ENCODE measurements around the gene BRCA1.
"Not testable (repeated sequence)": the region's sequence is repeated elsewhere in the genome, so short reads cannot be mapped to it uniquely, and the experiment has no call there.

The BRCA1 gene

DNA sequence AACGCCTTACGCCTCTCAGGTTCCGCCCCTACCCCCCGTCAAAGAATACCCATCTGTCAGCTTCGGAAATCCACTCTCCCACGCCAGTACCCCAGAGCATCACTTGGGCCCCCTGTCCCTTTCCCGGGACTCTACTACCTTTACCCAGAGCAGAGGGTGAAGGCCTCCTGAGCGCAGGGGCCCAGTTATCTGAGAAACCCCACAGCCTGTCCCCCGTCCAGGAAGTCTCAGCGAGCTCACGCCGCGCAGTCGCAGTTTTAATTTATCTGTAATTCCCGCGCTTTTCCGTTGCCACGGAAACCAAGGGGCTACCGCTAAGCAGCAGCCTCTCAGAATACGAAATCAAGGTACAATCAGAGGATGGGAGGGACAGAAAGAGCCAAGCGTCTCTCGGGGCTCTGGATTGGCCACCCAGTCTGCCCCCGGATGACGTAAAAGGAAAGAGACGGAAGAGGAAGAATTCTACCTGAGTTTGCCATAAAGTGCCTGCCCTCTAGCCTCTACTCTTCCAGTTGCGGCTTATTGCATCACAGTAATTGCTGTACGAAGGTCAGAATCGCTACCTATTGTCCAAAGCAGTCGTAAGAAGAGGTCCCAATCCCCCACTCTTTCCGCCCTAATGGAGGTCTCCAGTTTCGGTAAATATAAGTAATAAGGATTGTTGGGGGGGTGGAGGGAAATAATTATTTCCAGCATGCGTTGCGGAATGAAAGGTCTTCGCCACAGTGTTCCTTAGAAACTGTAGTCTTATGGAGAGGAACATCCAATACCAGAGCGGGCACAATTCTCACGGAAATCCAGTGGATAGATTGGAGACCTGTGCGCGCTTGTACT lies at the start of gene BRCA1:
BRCA1 (minus strand) TSS at position 232 of the 834 bp plus-strand sequence. CDS start 1,268 bp downstream, outside the sequence.
- DNase-seq (ENCODE audit: low read depth) = peak; percentile 78

DNA sequence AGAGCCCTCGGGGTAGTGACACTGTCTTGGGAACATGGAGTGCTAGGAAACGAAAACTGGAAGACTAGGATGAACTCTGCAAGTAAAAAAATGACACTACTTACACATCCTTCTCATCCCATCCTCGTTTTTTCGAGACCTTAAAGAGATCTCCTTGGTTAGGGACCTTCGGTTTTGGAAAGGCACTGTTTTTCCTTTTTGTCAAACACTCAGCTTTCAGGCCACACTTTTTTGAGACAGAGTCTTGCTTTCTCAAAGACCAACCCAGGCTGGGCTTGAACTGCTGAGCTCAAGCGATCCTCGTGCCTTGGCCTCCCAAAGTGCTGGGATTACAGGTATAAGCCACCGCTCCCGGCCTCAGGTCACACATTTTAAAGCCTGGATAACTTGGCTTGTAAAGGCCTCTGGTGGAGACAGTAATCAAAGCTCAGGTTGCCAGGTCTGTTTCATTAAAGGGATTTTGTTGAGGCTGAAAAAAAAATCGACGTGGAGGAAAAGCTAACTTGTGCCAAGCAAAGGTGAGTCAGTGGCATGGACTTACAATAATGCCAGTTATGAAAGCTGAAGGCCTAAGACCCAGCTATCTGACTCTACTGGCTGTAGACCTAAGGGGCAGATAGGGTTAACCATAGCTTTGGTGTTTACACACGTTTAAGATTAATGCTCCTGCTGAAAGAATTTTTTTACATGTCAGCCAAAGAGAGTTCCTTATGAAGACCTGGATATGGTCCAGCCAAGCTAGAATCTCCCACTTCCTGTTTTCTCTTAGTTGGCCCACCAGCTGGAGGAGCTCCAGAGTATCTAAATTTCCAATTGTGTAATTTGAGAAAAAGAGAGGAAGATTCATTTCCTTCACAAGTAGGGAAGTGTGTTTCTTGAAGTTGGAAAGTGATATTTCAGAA lies 46.7 kb upstream of the BRCA1 start:
- peak; percentile 82 for DNase-seq (ENCODE audit: low read depth)

DNA sequence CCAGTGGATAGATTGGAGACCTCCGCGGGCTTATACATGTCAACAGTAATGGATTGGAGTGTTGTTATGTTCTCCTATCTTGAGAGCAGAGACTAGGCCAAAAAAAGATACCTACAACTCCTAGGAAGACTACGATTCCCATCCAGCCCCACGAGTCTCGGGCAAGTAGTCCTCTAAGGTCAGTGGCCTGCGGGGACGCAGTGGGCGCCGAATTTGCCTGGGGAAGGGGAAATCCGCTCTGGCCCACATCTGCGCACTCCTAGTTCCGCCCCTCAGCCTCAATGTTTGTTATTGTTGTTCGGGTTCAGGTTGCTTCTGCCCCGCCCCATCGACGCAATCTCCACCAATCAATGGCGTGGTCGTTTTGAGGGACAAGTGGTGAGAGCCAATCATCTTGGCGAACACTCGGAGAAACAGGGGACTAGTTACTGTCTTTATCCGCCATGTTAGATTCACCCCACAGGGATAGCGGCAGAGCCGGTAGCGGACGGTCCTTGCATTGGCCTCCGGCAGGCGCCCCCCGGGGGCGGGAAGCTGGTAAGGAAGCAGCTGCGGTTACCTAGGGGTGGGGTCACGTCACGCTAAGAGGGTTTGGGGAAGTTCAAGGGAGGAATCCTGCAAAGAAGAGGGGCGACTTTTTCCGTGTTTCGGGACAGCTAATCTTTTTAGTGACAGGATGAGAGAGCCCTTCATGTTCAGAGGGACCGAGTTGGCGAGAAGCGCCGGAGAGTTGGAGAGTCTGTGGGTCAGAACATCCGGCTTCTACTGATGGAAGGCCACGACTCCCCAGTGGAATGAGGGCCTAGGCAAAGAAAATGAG lies 45.8 kb upstream of the BRCA1 start, which contains the start of gene NBR1:
NBR1 (plus strand) TSS at position 449 of the 820 bp plus-strand sequence. CDS start 4,586 bp downstream, outside the sequence.
- DNase-seq (ENCODE audit: low read depth) = peak; percentile 87

DNA sequence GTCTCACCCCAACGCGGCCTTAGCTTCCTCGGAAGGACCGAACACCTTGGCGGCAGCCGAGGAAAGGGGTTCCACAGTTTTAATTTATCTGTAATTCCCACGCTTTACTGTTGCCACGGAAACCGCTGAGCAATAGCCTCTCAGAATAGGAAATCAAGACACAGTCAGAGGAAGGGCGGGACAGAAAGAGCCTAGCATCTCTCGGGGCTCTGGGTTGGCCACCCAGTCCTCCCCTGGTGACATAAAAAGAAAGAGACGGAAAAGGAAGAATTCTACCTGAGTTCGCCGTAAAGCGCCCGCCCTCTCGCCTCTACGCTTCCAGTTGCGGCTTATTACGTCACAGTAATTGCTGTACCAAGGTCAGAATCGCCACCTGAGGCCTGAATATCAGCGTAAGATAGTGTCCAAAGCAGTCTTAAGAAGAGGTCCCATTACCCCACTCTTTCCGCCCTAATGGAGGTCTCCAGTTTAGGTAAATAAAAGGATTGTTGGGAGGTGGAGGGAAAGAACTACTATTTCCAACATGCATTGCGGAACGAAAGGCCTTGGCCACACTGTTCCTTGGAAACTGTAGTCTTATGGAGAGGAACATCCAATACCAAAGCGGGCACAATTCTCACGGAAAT lies 45.1 kb upstream of the BRCA1 start:
- DNase-seq (ENCODE audit: low read depth) = peak; percentile 55

DNA sequence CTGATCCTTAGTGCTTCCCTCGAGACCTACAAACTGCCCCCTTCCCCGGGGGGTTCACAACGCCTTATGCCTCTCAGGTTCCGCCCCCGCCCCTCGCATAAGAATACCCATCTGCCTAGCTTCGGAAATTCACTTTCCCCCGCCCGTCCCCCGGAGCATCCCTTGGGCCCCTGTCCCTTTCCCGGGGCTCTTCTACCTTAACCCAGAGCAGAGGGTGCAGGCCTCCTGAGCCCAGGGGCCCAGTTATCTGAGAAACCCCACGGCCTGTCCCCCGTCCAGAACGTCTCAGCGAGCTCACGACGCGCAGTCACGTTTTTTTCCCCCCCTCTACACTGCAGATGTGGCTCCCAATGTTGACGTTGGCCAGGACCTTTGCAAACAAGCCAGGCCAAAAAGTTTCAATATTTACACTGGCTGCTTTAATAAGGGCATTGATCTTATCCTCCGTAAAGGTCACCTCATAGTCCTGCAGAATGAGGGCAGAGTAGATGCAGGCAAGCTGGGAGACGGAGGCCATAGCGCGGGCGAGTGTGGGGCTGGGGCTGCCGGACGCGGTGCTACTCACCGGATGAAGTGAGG lies 44.5 kb upstream of the BRCA1 start:
- DNase-seq (ENCODE audit: low read depth) = no peak

DNA sequence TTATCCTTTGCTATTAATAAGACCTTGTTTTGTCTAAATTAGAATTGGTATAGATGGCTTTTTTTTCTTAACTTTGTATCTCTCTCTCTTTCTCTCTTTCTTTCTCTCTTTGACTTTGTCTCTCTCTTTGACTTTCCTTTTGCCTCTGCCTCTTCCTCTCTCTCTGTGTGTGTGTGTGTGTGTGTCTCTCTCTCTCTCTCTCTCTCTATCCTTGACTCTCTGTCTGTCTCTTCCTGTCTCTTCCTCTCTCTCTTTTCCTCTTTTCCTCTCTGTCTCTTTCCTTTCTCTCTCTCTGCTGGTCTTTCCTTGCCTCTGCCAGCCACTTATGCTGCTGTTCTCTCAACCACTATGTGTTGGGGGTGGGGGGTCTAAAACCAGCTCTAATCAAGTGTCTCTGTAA lies 40.8 kb upstream of the BRCA1 start:
- not testable (repeated sequence) for DNase-seq (ENCODE audit: low read depth)

DNA sequence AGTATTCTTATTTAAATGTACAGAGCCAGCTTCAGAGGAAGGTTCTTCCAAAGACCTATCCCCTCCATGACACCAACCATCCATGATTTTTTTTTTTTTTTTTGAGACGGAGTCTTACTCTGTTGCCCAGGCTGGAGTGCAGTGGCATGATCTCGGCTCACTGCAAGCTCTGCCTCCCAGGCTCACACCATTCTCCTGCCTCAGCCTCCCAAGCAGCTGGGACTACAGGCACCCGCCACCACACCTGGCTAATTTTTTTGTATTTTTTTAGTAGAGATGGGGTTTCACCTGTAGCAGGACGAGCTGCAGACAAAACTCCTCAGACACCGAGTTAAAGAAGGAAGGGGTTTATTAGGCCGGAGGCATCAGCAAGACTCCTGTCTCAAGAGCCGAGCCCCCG lies 34.8 kb upstream of the BRCA1 start:
- DNase-seq (ENCODE audit: low read depth) = not testable (repeated sequence)

DNA sequence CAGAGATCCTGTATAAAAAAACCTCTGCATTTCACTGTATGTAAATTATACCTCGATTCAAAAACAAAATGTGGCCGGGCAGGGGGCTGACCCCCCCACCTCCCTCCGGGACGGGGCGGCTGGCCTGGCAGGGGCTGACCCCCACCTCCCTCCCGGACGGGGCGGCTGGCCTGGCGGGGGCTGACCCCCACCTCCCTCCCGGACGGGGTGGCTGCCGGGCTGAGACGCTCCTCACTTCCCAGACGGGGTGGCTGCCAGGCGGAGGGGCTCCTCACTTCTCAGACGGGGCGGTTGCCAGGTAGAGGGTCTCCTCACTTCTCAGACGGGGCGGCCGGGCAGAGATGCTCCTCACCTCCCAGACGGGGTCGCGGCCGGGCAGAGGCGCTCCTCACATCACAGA lies 34.1 kb upstream of the BRCA1 start:
- DNase-seq (ENCODE audit: low read depth) = not testable (repeated sequence)

DNA sequence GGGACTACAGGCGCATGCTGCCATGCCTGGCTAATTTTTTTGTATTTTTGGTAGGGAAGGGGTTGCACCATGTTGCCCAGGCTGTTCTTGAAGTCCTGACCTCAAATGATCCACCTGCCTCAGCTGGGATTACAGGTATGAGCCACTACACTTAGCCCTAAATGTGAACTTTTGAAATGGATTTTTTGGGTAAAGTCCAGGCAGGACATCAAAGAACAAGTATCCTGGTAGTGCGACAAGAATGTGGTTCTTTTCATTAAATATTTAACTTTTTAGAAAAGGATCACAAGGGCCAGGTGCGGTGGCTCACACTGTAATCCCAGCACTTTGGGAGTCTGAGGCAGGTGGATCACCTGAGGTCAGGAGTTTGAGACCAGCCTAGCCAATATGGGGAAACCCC lies 30.5 kb upstream of the BRCA1 start:
- DNase-seq (ENCODE audit: low read depth) = no peak

DNA sequence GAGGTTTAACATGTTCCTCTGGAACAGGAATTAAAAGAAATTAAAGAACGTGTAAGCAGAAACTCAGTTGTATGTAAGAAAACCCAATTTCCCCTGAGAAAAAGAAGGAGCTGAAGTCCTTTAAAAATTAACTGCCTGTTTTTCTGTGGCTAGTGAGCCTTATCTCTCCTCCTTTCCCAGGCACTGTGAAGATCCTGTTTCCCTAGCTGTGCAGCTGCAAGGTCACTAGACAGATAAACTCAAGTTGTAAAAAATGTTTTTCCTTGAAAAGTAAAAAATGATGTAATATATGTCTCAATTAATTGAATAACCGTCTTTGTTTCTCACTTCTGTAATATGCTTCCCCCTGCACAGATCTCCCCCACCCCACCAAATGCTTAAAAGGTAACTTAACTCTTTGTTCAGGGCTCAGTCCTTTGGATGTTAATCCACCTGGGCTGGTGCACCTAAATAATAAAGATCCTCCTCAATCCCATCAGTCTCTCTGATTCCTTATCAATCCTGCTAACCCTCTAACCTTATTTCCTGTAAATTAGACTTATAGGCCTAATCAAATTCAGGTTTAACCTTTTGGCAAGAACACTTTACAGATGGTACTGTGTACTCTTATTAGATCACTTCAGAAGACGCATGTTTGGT lies 28.2 kb upstream of the BRCA1 start:
- not testable (repeated sequence) for DNase-seq (ENCODE audit: low read depth)

DNA sequence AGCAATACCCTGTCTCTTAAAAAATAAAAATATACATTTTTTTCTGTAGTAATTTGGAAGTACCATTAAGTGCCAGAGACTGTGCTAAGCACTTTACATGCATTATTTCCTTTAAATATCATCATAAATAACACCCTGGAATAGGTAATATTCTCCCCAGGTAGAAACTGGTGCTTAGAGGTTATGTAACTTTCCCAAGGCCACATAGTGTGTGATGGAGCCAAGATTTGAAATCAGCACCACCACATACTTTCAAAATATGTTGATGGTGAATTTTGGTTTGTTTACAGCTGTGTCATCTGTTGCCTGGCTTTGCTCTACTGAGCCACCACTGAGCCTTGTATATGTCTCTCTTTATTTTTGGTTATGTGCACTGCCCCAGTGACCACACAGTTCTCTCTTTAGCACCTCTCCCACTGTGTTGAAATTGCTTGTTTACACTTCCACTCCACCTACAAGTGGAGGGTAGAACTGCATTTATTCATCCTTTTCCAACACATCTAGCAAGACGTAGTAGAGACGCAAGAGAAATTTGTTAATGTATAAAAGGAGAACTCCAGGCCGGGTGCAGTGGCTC lies 26.8 kb upstream of the BRCA1 start:
- no peak for DNase-seq (ENCODE audit: low read depth)

DNA sequence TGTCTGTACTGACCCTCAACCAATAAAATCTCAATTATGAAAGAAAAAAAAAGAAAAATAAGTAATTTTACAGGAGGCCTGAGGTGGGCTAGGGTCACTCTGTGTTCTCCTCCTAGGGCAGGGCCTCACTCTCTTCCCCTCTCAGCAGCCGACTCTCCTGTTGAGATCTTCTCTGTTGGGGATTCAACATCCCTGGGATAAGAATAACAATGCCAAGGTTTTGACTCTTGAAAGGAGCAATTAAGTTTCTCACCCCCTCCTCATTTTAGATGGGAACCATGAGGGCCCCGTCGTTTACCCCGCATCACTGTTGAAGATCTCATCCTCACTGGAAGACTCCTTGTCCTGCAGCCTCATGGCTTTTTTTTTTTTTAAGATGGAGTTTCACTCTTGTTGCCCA lies 21.5 kb upstream of the BRCA1 start:
- no peak for DNase-seq (ENCODE audit: low read depth)

DNA sequence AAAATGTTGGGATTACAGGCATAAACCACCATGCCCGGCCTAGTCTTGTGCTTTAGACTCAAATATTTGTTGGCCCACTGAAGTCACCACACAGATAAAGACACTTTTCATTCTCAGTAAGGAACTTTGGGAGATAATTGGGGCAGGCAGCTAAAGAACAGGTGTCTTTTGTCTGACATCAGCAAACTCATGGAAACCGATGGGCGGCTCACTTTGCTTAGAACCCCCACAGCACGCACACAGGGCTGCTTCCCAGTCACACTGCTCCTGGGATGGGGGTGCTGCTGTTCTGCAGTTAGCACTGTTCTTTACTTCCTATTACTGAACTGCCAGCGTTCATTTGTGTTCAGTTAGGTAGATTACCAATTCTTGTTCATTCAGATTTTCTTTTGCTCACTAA lies 18.0 kb upstream of the BRCA1 start:
- no peak for DNase-seq (ENCODE audit: low read depth)

DNA sequence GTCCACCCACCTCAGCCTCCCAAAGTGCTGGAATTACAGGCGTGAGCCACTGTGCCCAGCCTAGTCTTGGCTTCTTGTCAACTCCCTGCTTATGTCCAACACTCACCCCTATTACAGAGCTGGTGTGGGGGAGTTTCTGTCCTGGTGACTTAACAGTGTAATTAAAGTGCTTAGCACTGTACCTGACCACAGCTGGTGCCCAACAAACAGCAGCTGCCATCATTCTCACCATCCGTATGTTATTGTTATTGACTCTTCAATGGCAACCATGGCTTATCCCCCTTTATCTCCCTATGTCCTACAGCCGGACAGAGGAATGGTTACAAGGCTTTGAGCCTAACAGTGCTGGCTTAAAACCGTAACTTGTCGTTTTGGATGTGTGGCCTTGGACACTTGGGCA lies 17.0 kb upstream of the BRCA1 start:
- DNase-seq (ENCODE audit: low read depth) = no peak

DNA sequence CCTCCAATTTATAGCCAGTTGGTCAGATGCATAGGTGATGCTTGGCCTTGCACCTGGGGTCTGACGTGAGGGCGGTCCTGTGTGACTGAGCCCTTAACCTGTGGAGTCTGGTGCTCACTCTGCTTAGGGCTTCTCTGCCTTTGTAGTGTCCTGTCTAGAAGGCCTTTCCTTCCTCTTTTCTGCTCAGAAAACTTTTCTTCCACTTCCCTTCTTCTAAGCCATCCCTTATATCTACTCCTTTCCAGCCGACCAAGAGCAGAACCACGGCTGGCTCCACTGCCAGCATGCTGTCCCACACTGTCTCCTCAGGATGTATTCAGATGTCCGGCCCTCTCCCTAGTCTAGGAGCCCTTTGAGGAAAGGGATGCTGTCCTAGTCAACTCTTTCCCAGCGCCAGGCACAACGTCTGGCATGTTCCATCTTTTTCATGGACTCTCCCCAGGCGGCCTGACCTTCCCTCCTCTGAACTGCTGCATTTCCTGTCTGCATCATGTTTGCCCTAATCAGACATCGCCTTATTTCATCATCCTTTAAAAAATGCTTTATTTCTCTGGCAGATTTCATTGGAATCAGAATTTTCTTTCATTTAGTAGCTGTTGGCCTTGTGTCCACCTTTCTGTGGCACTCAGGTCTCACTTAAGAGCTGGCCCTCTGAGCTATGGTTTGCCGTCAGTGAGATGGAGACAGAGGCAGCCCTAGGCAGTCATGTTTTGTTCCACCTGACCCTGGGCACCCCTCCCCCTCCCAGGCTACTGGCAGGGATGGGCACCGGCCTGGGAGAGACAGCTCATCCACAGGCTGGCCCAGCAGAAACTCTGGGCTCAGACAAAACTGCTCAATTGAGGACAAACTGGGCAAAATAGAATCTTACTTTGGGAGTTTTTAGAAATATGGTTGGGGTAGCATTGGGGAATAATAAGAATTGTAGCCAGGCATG lies 15.5 kb upstream of the BRCA1 start:
- no peak for DNase-seq (ENCODE audit: low read depth)

DNA sequence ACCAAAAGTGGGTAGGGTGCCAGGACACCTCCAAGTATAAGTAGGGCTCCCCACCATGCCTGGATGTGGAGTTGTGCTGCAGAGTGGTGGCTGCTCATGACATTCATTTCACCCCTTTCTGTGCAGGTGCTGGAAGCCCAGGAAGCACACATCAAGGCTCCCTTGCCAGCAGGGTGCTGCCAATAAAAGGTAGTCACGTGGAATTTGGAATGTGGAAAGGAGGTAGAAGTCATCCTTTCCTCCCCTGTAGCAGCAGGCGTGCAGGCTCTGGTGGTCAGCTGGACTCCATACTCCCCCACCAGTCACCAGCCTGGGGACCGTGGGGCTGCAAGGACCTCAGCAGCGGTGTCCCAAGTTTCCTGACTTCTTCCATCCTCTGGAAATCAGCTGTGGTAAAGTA lies 13.4 kb upstream of the BRCA1 start:
- not testable (repeated sequence) for DNase-seq (ENCODE audit: low read depth)

DNA sequence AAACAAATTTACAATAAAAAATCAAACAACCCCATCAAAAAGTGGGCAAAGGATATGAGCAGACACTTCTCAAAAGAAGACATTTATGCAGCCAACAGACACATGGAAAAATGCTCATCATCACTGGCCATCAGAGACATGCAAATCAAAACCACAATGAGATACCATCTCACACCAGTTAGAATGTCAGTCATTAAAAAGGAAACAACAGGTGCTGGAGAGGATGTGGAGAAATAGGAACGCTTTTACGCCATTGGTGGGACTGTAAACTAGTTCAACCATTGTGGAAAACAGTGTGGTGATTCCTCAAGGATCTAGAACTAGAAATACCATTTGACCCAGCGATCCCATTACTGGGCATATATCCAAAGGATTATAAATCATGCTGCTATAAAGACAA lies 11.4 kb upstream of the BRCA1 start:
- DNase-seq (ENCODE audit: low read depth) = not testable (repeated sequence)

DNA sequence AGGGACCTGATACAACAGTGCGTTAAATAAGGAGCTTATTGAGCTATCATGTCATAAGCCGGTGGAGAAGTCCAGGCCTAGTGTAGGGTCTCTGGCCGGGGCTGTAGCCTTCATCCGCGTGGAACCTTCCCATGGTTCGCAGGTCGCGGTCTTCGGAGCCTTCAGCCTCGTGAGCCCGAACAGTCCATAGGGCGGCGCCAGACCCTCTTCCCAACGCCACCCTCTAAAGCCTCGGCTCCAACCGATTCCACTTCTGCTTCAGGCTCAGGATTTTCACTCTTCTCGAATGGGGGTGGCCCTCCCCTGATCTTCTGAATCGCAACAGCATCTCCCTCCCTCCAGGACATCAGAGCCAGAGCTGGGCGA lies 10.3 kb upstream of the BRCA1 start:
- no peak for DNase-seq (ENCODE audit: low read depth)

DNA sequence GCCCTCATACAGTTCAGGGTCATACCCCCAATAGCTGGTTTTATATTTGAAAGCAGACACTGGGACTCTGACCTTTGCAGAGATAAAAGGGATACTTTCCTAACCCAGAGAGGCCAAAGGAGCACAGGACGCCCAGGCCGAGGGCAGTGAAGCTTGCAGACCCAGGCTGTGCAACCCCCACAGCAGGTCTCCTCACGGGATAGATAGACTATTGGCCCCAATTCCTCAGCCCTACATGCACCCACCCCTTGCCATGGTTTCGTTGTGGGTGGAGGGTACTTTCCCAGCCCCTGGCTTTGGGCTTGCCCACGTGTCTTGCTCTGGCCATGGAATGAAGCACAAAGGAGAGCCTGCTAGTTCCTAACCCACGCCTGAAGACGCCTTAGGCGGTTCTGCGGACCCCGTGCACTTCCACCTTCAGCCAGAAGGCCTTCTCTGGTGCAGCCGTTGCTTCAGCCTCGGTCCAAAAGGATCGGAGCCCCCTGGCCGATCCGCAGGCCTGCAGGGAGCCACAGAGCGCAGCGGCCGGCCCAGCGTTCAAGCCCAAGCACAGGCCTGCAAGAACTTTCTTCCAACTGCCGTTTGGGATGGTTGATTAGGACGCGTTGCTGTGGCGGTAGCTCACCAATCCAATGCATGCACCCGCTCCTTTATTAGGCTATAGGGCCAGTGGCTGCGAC lies 9.8 kb upstream of the BRCA1 start:
- DNase-seq (ENCODE audit: low read depth) = no peak

Data from HS-27A (cell line).